GM12878 (cell line): Measurements from ENCODE around the gene TRIM37. TPM values are rescaled to one million over a fixed set of nuclear protein-coding genes. Genes with fewer than 3 reads are reported as not detected.

ENCODE experiments used
- ATAC-seq: fragments of 200-7000 bp; cut with Tn5 transposase; 3 replicates; pipeline ENCODE4 v1.9.1; 2020; ENCODE audit warnings: mild to moderate bottlenecking, moderate library complexity
- BruUV-seq: library from RNA; stranded (reverse); fragments of 400-500 nt; replicated peaks from 2 replicates; lab custom pipeline; 2021; lab: Mats Ljungman, UMichigan
- CTCF ChIA-PET: fragments of 300-600 bp; sonication (Branson Sonifier 250); formaldehyde crosslinking; extraction: SDS; loops from one replicate; lab custom pipeline; 2021; ENCODE audit warnings: inconsistent platforms; lab: Yijun Ruan, JAX
- POLR2A ChIA-PET: fragments of 350-600 bp; formaldehyde crosslinking; extraction: SDS; loops from one replicate; lab custom pipeline; 2021; ENCODE audit warnings: inconsistent platforms; lab: Charles Lee
- RAD21 ChIA-PET: fragments of 300-600 bp; sonication (Branson Sonifier 250); formaldehyde crosslinking; loops from one replicate; lab custom pipeline; 2023; ENCODE audit warnings: antibody characterized with exemption; ENCODE audit not compliant: unreplicated experiment; lab: Charles Lee
- SMC1A ChIA-PET: fragments of 300-600 bp; sonication (Branson Sonifier 250); formaldehyde crosslinking; loops from one replicate; lab custom pipeline; 2023; ENCODE audit not compliant: unreplicated experiment, uncharacterized antibody; lab: Charles Lee
- DNase-seq: peaks from one replicate; pipeline ENCODE4 v3.0.0-alpha.2; 2011; ENCODE audit warnings: low read depth, low spot score
- FAIRE-seq: peaks from 3 replicates; lab custom pipeline; 2011; peaks lifted over from hg19 to GRCh38; lab: Jason Lieb, UNC
- H2AFZ ChIP-seq: 2 replicates; pipeline ENCODE4 v1.6.0; 2011; ENCODE audit warnings: low read depth, low read length, control low read depth; ENCODE audit not compliant: control insufficient read depth
- H3K27ac ChIP-seq: 2 replicates; pipeline ENCODE4 v1.5.1; 2011; ENCODE audit warnings: control low read depth; ENCODE audit not compliant: control insufficient read depth, insufficient read depth
- H3K27me3 ChIP-seq, 2 experiments: replicated peaks in 1 of 2; 2 replicates each; pipeline versions ENCODE4 v1.6.0 to v1.6.1; 2011; ENCODE audit warnings: low read length in 1 of 2; ENCODE audit not compliant: control insufficient read depth in 2 of 2, insufficient read depth in 2 of 2
- H3K36me3 ChIP-seq, 2 experiments: 2 replicates each; pipeline ENCODE4 v1.5.1; 2011; ENCODE audit warnings: low read length in 1 of 2; ENCODE audit not compliant: control insufficient read depth in 2 of 2, insufficient read depth in 2 of 2
- H3K4me1 ChIP-seq: 2 replicates; pipeline ENCODE4 v1.6.1; 2011; ENCODE audit warnings: mild to moderate bottlenecking, low read length, moderate library complexity, mixed read lengths; ENCODE audit not compliant: control insufficient read depth, insufficient read depth
- H3K4me2 ChIP-seq: 2 replicates; pipeline ENCODE4 v1.6.0; 2011; ENCODE audit warnings: control low read depth; ENCODE audit not compliant: control insufficient read depth, insufficient read depth
- H3K4me3 ChIP-seq: fragments of 200-600 bp; sonication (generic); 2 replicates; pipeline ENCODE4 v1.5.1; 2016
- H3K79me2 ChIP-seq: 2 replicates; pipeline ENCODE4 v1.6.0; 2011; ENCODE audit warnings: low read length; ENCODE audit not compliant: control insufficient read depth, insufficient read depth
- H3K9ac ChIP-seq: 2 replicates; pipeline ENCODE4 v1.8.0; 2011; ENCODE audit warnings: low read length, control low read depth, mixed read lengths; ENCODE audit not compliant: control insufficient read depth, insufficient read depth
- H3K9me3 ChIP-seq: replicated peaks from 3 replicates; pipeline ENCODE4 v1.5.1; 2011; ENCODE audit warnings: mild to moderate bottlenecking, low read length; ENCODE audit not compliant: control insufficient read depth, insufficient read depth
- H4K20me1 ChIP-seq: 2 replicates; pipeline ENCODE4 v1.6.0; 2011; ENCODE audit not compliant: control insufficient read depth, insufficient read depth
- RELA ChIP-seq: fragments of 450-650 bp; IDR thresholded peaks from 2 replicates; pipeline ENCODE4 v1.8.0; 2014; ENCODE audit warnings: borderline replicate concordance; ENCODE audit not compliant: partially characterized antibody
- SUPT20H ChIP-seq: IDR thresholded peaks from 2 replicates; pipeline ENCODE4 v1.6.1; 2011; ENCODE audit warnings: low read depth, mild to moderate bottlenecking, low read length, moderate library complexity, borderline replicate concordance; ENCODE audit not compliant: control insufficient read depth
- TCF7 ChIP-seq: IDR thresholded peaks from 2 replicates; pipeline ENCODE4 v1.6.1; 2014; ENCODE audit warnings: antibody characterized with exemption, borderline replicate concordance
- WGBS: methylation state at CpG from one replicate; pipeline ENCODE4 v1.1.6; 2016; ENCODE audit warnings: low lambda C conversion rate; ENCODE audit not compliant: insufficient replicate concordance, insufficient coverage; ENCODE audit errors: missing lambda C conversion rate; 5-methylcytosine and 5-hydroxymethylcytosine counted together
- in situ Hi-C: fragments of 300-500 bp; cut with MboI; formaldehyde crosslinking; loops from 9 replicates; pipeline ENCODE4 v1.14.3; 2018; ENCODE audit warnings: mixed read lengths
- intact Hi-C: fragments of 100-400 bp; cut with micrococcal nuclease; formaldehyde crosslinking; loops from one replicate; pipeline ENCODE4 v1.14.2; 2022; ENCODE audit not compliant: unreplicated experiment
- polyA plus RNA-seq, 11 experiments: library from polyadenylated mRNA; depleted of rRNA in 4 of 11; unstranded in 6 of 11; stranded (reverse) in 5 of 11; fragments of >200 nt; fragmentation: Nextera tagmentation in 4 of 11; fragmentation: Illumina TruSeq in 1 of 11; extraction: Ambion mirVana in 4 of 11; extraction: Trizol in 1 of 11; gene quantifications; 1 replicate in 1 of 11; 2 replicates in 10 of 11; pipeline versions ENCODE4 v1.2.1 to v1.2.3, GENCODE V29; 2011 to 2016; ENCODE audit warnings: inconsistent platforms in 2 of 11, missing spikeins in 2 of 11, low read depth in 1 of 11
- total RNA-seq, 4 experiments: library from RNA; depleted of rRNA in 3 of 4; stranded (reverse); fragments of >200 nt in 3 of 4; fragmentation: Illumina TruSeq in 1 of 4; extraction: Trizol in 1 of 4; gene quantifications; 2 replicates each; pipeline versions ENCODE4 v1.2.1 to v1.2.3, GENCODE V29; 2013 to 2021
- TF ChIP-seq, protein P1 (sequence below): fragments of 450-650 bp; formaldehyde crosslinking; IDR thresholded peaks from 2 replicates; pipeline ENCODE4 v1.4.0; 2020; ENCODE audit warnings: mild to moderate bottlenecking, moderate library complexity

Gene TRIM37
- total and polyA plus RNA-seq, 10 of the 15 experiments (the other 5 are each of a cell fraction or from before 2014, with no cell fraction given), result 4.8 to 20.6 (median 18.1) TPM

DNA sequence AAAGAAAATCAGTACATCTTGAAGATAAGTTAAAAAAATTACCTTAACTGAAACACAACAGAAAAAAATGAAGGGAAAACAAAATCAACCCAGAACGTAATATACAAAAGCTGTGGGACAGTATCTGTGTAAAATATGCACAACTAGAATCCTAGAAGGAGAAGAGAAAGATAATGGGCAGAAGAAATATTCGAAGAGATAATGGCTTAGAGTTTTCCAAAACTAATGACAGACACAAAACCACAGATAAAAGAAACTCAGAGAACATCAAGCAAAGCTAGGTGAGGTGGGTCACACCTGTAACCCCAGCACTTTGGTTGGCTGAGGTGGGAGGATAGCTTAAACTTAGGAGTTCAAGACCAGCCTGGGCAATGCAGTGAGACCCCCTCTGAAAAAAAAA is 117.1 kb downstream of the TRIM37 start:
- DNase-seq, result no peak
- ChIA-PET SMC1A (interaction anchor here (1.0 to 5.7 kb wide), 5 partner anchors 9 to 358 kb away, joined by 3 to 28 read pairs (median 5); no protein-coding TSS in a partner anchor), CTCF (interaction anchor here (0.5 to 1.0 kb wide), 5 partner anchors 9 to 161 kb away, joined by 3 read pairs; no protein-coding TSS in a partner anchor), RAD21 (interaction anchor here (1.0 to 1.3 kb wide), 2 partner anchors 11 to 124 kb away, joined by 3 read pairs; no protein-coding TSS in a partner anchor), POLR2A (interaction anchor here (0.6 to 1.4 kb wide), 2 partner anchors 15 to 434 kb away, joined by 4 to 5 read pairs; no protein-coding TSS in a partner anchor)
- Histone ChIP-seq H3K9me3 (no peaks in the 10 kb centered on the region), H3K79me2 (no peaks in the 10 kb centered on the region), H3K9ac (no peak overlapping the region), H3K4me3 (no peak overlapping the region), H3K27me3 (no peaks in the 10 kb centered on the region), H3K27ac (no peak overlapping the region), H3K4me2 (no peak overlapping the region), H4K20me1 (no peaks in the 10 kb centered on the region), H3K4me1 (peaks cover 6% of the 10 kb centered on the region), H3K36me3 (no peaks in the 10 kb centered on the region; a peak in 1 of 4 replicates), H2AFZ (no peak overlapping the region)
- no peak for FAIRE-seq
- intact Hi-C loops, result no loop called here
- no peak for ATAC-seq
- BruUV-seq, result no TSS peak
- in situ Hi-C loops, result no loop called here
- TF ChIP-seq TCF7 (no peak), SUPT20H (no peak), RELA (no peak)
- TF ChIP-seq, protein P1, sequence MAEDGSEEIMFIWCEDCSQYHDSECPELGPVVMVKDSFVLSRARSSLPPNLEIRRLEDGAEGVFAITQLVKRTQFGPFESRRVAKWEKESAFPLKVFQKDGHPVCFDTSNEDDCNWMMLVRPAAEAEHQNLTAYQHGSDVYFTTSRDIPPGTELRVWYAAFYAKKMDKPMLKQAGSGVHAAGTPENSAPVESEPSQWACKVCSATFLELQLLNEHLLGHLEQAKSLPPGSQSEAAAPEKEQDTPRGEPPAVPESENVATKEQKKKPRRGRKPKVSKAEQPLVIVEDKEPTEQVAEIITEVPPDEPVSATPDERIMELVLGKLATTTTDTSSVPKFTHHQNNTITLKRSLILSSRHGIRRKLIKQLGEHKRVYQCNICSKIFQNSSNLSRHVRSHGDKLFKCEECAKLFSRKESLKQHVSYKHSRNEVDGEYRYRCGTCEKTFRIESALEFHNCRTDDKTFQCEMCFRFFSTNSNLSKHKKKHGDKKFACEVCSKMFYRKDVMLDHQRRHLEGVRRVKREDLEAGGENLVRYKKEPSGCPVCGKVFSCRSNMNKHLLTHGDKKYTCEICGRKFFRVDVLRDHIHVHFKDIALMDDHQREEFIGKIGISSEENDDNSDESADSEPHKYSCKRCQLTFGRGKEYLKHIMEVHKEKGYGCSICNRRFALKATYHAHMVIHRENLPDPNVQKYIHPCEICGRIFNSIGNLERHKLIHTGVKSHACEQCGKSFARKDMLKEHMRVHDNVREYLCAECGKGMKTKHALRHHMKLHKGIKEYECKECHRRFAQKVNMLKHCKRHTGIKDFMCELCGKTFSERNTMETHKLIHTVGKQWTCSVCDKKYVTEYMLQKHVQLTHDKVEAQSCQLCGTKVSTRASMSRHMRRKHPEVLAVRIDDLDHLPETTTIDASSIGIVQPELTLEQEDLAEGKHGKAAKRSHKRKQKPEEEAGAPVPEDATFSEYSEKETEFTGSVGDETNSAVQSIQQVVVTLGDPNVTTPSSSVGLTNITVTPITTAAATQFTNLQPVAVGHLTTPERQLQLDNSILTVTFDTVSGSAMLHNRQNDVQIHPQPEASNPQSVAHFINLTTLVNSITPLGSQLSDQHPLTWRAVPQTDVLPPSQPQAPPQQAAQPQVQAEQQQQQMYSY, result no peak
- WGBS, result 42% methylated on average over 2 of the region's 2 CpGs
